ENCODE measurements around the gene MOG.
A peak's percentile ranks its signal among the peaks of the same experiment; 100 is the strongest.

The MOG gene

GRCh38 chr6:29628419-29629281 is 28.2 kb upstream of the MOG start:
- DNase-seq (ENCODE audit: extremely low spot score): peak; percentile 80
- ChIA-PET POLR2A (no interaction called here), CTCF (interaction anchor here (0.7 to 6.6 kb wide), 7 partner anchors 9 to 68 kb away, joined by 3 to 35 read pairs (median 5); no protein-coding TSS in a partner anchor)
- TF ChIP-seq CTCF (IDR thresholded peaks at IDR 0.05; ENCODE audit: control extremely low read depth, extremely low read depth, low read depth, missing control alignments): peak; percentile 93

DNA sequence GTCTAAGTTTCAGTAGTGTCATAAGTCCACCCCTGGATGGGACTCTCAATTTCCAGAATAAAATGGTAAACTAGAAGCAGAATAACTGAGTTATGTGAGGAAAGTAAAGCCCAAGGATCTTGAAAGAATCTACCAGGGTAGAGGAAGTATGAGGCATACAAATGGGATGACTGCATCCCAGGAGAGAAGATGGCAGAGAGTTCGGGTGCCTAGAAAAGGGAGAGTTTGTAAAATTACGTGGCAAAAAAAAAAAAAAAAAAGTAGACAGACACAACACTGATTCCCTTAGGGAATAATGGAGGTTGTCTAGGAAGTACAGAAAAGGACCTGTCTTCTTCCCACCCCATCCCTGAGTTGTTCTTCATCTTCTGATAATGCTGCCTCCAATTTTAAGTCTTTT is 27.3 kb upstream of the MOG start:
- ChIA-PET POLR2A (no interaction called here), CTCF (interaction anchor here (1.1 to 6.6 kb wide), 4 partner anchors 12 to 24 kb away, joined by 3 to 35 read pairs (median 8); no protein-coding TSS in a partner anchor)
- no peak for DNase-seq (ENCODE audit: extremely low spot score)
- no peak for TF ChIP-seq CTCF (IDR thresholded peaks at IDR 0.05; ENCODE audit: control extremely low read depth, extremely low read depth, low read depth, missing control alignments)

- TF ChIP-seq CTCF (IDR thresholded peaks at IDR 0.05; ENCODE audit: control extremely low read depth, extremely low read depth, low read depth, missing control alignments): no peak
- ChIA-PET POLR2A (no interaction called here), CTCF (interaction anchor here (1.8 to 2.2 kb wide), 2 partner anchors 20 to 23 kb away, joined by 8 to 11 read pairs; no protein-coding TSS in a partner anchor)
- DNase-seq (ENCODE audit: extremely low spot score): no peak
These were observed 26.6 kb upstream of the MOG start for GRCh38 chr6:29630315-29630714.

- TF ChIP-seq CTCF (IDR thresholded peaks at IDR 0.05; ENCODE audit: control extremely low read depth, extremely low read depth, low read depth, missing control alignments): no peak
- POLR2A ChIA-PET: no interaction called here
- no peak for DNase-seq (ENCODE audit: extremely low spot score)
- CTCF ChIA-PET: interaction anchor here (0.9 to 1.8 kb wide), 2 partner anchors 16 to 22 kb away, joined by 3 to 8 read pairs; no protein-coding TSS in a partner anchor
These were observed 25.6 kb upstream of the MOG start for GRCh38 chr6:29631209-29631810.

- POLR2A ChIA-PET: interaction anchor here (0.6 kb wide), 1 partner anchor 117 kb away, joined by 6 read pairs; no protein-coding TSS in a partner anchor
- TF ChIP-seq CTCF (IDR thresholded peaks at IDR 0.05; ENCODE audit: control extremely low read depth, extremely low read depth, low read depth, missing control alignments): no peak
- DNase-seq (ENCODE audit: extremely low spot score): peak; percentile 67
- CTCF ChIA-PET: interaction anchor here (0.9 to 2.6 kb wide), 4 partner anchors 15 to 22 kb away, joined by 3 to 17 read pairs (median 9); no protein-coding TSS in a partner anchor
These were observed 24.8 kb upstream of the MOG start for GRCh38 chr6:29631860-29632731.

Measured in GM10248 (cell line).